GM18526 (cell line): Measurements from ENCODE around the gene GOLGB1.
A peak's percentile ranks its signal among the peaks of the same experiment; 100 is the strongest.

Source experiments
- POLR2A ChIP-seq: IDR thresholded peaks from 3 replicates; pipeline ENCODE4 v1.6.1; 2011; ENCODE audit not compliant: insufficient read length; ENCODE audit errors: extremely low read depth

GOLGB1 gene

GRCh38 chr3:121660356-121661171 lies 89.0 kb downstream of the GOLGB1 start, which contains the start of gene HCLS1:
TSS of gene HCLS1 (minus strand) at chr3:121660903. CDS start at chr3:121658347, 2,556 bp downstream.
- peak; percentile 97 for TF ChIP-seq POLR2A

DNA sequence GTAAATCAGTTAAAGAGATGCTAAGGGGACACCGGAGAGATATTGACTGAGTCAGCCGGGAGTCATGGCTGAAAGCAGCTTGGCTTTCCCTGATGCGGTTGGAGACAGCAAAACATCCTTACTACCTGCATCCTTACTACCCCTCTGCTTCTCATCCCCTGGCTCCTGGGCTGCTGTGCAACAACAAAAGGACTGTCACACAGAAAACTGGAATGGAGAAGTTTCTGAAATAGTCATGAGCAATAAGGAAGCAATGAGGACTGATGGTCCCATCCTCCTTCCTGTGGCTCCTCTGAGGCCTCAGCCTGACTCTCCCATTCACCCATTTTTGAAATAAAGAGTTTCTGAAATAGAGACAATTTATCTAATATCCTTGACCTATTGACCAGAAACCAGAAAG lies 90.0 kb downstream of the GOLGB1 start:
- no peak for TF ChIP-seq POLR2A

DNA sequence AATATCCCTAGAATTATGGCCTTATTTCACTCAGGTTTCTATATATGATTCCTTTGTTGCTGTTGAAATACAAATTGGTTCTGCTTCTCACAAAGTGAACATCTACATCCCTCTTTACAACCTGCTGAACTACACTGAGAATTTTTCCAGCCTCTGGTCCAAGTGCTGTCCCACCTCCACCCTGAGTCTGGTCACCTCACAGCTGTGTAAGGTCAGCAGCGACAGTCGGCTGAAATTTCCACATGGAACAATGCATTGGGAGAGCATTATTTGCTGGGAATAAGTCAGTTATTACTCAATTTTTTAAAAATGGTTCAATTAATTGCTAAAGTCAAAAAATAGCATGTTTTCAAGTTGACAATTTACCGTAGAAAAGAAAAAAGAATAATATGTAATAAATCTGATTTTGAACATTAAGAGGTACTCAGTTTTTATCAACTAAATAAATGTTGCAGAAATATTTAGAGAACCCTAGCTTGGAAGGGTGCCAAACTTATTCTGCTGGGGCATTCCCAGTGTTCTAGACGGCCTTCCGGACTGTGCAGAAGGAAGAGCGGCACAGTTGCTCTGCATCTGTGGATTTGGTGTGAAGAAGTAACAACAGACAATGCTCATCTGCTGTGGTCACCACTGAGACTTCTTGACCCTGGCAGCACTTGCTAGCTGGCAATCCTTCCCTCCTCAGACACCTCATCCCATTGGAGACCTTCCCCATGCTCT lies 90.7 kb downstream of the GOLGB1 start:
- no peak for TF ChIP-seq POLR2A

- no peak for TF ChIP-seq POLR2A
Observed at GRCh38 chr3:121654493-121655385, 94.8 kb downstream of the GOLGB1 start.

DNA sequence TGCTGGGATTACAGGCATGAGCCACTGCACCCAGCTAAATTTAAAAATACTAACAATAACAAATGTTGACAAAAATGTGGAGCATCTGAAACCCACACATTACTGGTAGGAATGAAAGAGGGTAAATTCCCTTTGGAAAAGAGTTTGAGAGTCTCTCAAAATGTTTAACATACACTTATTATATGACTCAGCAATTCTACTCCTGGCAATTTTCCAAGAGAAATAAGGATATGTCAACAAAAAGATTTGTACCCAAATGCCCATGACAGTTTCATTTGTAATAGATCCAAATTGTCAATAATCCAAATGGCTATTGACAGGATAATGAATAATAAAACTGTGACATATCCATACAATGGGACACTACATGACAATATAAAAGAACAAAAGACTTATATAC lies 97.9 kb downstream of the GOLGB1 start:
- TF ChIP-seq POLR2A: no peak

GRCh38 chr3:121649645-121650044 lies 99.9 kb downstream of the GOLGB1 start:
- TF ChIP-seq POLR2A: no peak

DNA sequence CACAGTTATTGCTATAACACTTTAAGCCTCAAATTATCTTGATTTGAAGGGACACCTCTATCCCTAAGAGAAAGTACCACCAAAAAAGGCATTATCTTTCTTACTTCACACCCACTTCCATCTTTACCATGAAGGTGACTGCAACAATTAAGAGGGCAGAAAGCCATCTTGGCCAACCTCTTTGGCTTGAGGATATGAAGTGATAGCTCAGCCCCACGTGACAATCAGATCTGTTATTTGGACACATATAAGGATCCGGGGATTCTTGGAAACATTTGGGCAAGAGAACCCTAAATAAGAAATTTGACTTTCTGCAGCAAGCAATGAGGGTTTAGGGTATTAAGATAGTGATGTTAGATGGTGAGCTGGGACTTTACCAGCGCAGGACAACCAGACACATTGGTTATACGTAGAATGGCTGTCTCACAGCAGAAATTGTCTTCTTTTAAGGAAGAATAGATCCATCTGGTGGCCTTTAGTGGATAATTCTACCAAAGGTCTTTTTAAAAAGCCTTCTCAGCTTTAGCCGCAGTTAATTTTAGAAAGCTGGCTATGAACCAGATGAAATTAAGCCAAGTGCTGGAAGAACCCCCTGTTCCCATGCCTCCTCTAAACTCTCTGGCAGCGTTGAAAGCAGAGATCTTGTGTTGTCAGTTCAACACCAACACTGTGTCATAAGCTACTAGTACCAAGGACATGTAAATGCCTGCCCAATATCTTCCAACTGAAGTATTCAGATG lies 101.2 kb downstream of the GOLGB1 start:
- TF ChIP-seq POLR2A: no peak

- TF ChIP-seq POLR2A: no peak
Observed at GRCh38 chr3:121645054-121645453, 104.5 kb downstream of the GOLGB1 start.

DNA sequence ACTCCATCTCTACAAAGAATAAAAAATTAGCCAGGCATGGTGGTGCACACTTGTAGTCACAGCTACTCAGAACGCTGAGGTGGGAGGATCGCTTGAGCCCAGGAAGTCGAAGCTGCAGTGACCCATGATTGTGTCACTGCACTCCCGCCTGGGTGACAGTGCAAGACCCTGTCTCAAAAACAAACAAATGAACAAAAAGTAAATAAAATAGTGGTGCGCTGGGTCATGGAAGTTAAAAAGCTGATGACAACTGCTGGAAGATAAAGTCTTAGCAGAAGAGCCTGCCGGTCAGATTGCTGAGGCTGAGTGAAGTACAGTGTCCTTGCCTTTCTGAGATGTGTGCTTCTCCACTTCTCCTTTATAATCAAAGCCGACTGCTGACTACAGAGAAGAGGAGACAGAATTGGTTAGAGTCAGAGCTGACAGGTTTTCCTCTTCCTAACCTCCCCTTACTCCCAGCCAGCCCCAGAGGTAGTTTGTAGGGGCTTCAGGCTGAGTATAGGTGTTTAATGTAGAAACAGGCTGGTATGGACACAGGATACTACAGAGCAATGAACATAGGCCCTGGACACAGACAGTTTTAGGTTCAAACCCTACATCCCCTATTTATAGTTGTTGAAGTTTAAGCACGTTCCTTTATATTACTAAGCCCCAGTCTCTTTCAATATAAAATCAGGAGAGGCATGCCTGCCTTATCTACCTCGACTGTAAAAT lies 106.8 kb downstream of the GOLGB1 start:
- no peak for TF ChIP-seq POLR2A

DNA sequence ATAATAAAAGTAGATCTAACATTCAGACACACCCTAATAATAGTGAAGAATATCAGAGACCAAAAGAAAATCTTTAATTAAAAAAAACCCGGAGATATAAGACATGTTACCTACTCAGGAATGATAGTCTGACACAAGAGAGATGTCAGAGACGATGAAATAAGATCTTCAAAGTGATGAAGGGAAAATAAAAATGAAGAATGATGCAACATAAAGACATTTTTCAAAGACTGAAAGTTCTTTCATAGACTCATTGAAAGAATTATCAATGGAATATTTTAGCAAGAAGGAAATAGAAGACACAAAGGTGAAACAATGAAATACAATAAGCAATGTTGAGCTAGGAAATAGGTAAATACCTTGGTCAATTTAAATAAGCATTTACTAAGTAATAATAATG lies 108.4 kb downstream of the GOLGB1 start:
- TF ChIP-seq POLR2A: no peak

GRCh38 chr3:121637922-121638321 lies 111.6 kb downstream of the GOLGB1 start:
- TF ChIP-seq POLR2A: no peak

- TF ChIP-seq POLR2A: no peak
Observed at GRCh38 chr3:121630355-121630754, 119.2 kb downstream of the GOLGB1 start.

DNA sequence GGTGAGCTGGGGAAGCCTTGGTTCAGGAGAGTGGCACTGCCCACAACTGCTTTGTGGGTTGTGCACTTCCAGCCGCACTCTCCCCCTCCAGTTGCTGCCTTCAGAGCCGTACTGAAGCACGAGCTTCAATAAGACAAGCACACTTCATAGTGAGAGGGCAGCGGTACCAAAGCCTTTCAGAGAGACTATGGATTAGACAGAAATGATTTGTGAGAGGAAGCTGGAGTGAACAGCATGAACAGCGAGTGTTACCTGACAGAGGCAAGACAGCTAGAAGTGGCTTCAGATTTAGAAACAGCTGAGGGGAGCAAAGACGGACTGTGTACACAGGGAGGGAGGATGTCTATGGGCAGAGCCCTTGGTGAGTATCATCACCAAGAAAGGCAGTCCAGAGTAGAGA lies 119.9 kb downstream of the GOLGB1 start:
- no peak for TF ChIP-seq POLR2A

DNA sequence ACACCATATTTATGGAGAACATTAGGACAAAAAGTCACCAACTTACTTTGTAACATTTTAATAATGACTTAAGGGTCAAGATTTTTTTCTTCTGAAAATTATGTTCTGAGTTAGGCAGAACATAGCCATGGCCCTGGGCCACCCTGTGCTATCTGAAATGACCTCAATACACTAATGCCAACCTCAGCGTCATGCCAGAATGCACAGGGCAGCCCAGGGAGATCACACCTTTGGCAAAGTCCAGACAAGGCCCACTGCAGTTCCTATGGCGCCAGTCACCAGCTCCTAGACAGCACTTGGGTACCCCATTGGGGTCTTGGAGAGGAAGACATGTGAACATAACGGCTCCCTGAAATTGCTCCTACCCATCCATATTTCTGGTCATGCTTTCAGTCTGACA lies 121.9 kb downstream of the GOLGB1 start:
- no peak for TF ChIP-seq POLR2A
